Upper lobe of right lung (tissue), 1 donor: Measurements from ENCODE around the gene C2orf81. TPM values are rescaled to one million over a fixed set of nuclear protein-coding genes. Genes with fewer than 3 reads are reported as not detected.

ENCODE experiments used
- ATAC-seq: fragments of 200-7000 bp; cut with Tn5 transposase; one replicate; pipeline ENCODE4 v1.9.1; 2020; ENCODE audit warnings: mild to moderate bottlenecking, moderate library complexity
- DNase-seq: peaks from one replicate; pipeline ENCODE4 v3.0.0-alpha.2; 2020
- H3K27ac ChIP-seq: fragments of 200-600 bp; one replicate; pipeline ENCODE4 v1.8.0; 2022
- H3K27me3 ChIP-seq: fragments of 200-600 bp; one replicate; pipeline ENCODE4 v1.8.0; 2022; ENCODE audit warnings: mild to moderate bottlenecking
- H3K36me3 ChIP-seq: fragments of 200-600 bp; one replicate; pipeline ENCODE4 v1.8.0; 2022
- H3K4me1 ChIP-seq: fragments of 200-600 bp; one replicate; pipeline ENCODE4 v1.8.0; 2022
- H3K4me3 ChIP-seq: fragments of 200-600 bp; one replicate; pipeline ENCODE4 v1.8.0; 2022; ENCODE audit warnings: mild to moderate bottlenecking
- H3K9me3 ChIP-seq: fragments of 200-600 bp; one replicate; pipeline ENCODE4 v1.8.0; 2022
- CTCF ChIP-seq: fragments of 200-600 bp; IDR thresholded peaks from one replicate; pipeline ENCODE4 v1.8.0; 2022; ENCODE audit warnings: antibody characterized with exemption
- intact Hi-C: fragments of 100-400 bp; cut with DNase I; formaldehyde crosslinking; loops from one replicate; pipeline ENCODE4 v1.11.0; 2022
- total RNA-seq: library from RNA; stranded (reverse); fragmentation: NEBNext Ultra II Directional; extraction: Animal tissue kit (Norgen Biotek cat#: 25700); gene quantifications from one replicate; pipeline ENCODE4 v1.2.1, GENCODE V29; 2021
- donor health status: DM: no; HTN: yes; CAD: no; lungs with severe emphysema.

The C2orf81 gene
- total RNA-seq, 1 donor from 2014 or later: 2.1 TPM

- no peak for TF ChIP-seq CTCF
- Histone ChIP-seq H3K27ac (peak overlapping the region; percentile 84), H3K9me3 (no peaks in the 10 kb centered on the region), H3K27me3 (peaks cover 13% of the 10 kb centered on the region), H3K36me3 (no peaks in the 10 kb centered on the region), H3K4me3 (peak overlapping the region; percentile 62), H3K4me1 (peaks cover 26% of the 10 kb centered on the region)
- DNase-seq (no peak), ATAC-seq (no peak)
- intact Hi-C loops: no loop called here
Measured at GRCh38 chr2:74439803-74440377, 18.5 kb upstream of the C2orf81 start.

- Histone ChIP-seq H3K4me3 (peak overlapping the region; percentile 62), H3K36me3 (no peaks in the 10 kb centered on the region), H3K9me3 (no peaks in the 10 kb centered on the region), H3K27me3 (peaks cover 13% of the 10 kb centered on the region), H3K27ac (peak overlapping the region; percentile 84), H3K4me1 (peaks cover 26% of the 10 kb centered on the region)
- ATAC-seq (no peak), DNase-seq (no peak)
- intact Hi-C loops: no loop called here
- no peak for TF ChIP-seq CTCF
Measured at GRCh38 chr2:74439373-74439772, 18.0 kb upstream of the C2orf81 start.

GRCh38 chr2:74438248-74438647 lies 16.8 kb upstream of the C2orf81 start:
- Histone ChIP-seq H3K9me3 (no peaks in the 10 kb centered on the region), H3K27ac (no peak overlapping the region), H3K27me3 (peaks cover 13% of the 10 kb centered on the region), H3K4me1 (peaks cover 26% of the 10 kb centered on the region), H3K4me3 (no peak overlapping the region), H3K36me3 (no peaks in the 10 kb centered on the region)
- ATAC-seq: no peak
- DNase-seq: no peak
- intact Hi-C loops: no loop called here
- no peak for TF ChIP-seq CTCF

GRCh38 chr2:74436848-74437695 lies 15.7 kb upstream of the C2orf81 start:
- Histone ChIP-seq H3K4me3 (no peak overlapping the region), H3K9me3 (no peaks in the 10 kb centered on the region), H3K36me3 (no peaks in the 10 kb centered on the region), H3K4me1 (peaks cover 26% of the 10 kb centered on the region), H3K27ac (no peak overlapping the region), H3K27me3 (peaks cover 7% of the 10 kb centered on the region)
- intact Hi-C loops: no loop called here
- ATAC-seq (no peak), DNase-seq (no peak)
- no peak for TF ChIP-seq CTCF

GRCh38 chr2:74436111-74436805 lies 14.8 kb upstream of the C2orf81 start:
- no peaks in the 10 kb centered on the region for H3K9me3 ChIP-seq
- DNase-seq (no peak), ATAC-seq (no peak)
- intact Hi-C loops: no loop called here
- no peak overlapping the region for H3K4me3 ChIP-seq
- H3K4me1 ChIP-seq: peaks cover 24% of the 10 kb centered on the region
- H3K27ac ChIP-seq: no peak overlapping the region
- TF ChIP-seq CTCF: no peak
- peaks cover 8% of the 10 kb centered on the region for H3K36me3 ChIP-seq
- peaks cover 3% of the 10 kb centered on the region for H3K27me3 ChIP-seq
